Hepatocyte (in vitro differentiated cells): ENCODE data around the gene DCAF5. TPM values are rescaled to one million over a fixed set of nuclear protein-coding genes. Genes with fewer than 3 reads are reported as not detected.

Experiments used
- DNase-seq: peaks from one replicate; pipeline ENCODE4 v3.0.0-alpha.2; 2016; ENCODE audit warnings: low spot score
- H2AFZ ChIP-seq: fragments of 200-600 bp; sonication (generic); 2 replicates; pipeline ENCODE4 v1.6.0; 2016; ENCODE audit warnings: antibody characterized with exemption, mild to moderate bottlenecking
- H3K27ac ChIP-seq: fragments of 200-600 bp; sonication (generic); 2 replicates; pipeline ENCODE4 v1.5.1; 2016; ENCODE audit warnings: mild to moderate bottlenecking
- H3K27me3 ChIP-seq: fragments of 200-600 bp; sonication (generic); 2 replicates; pipeline ENCODE4 v1.6.1; 2016
- H3K36me3 ChIP-seq: fragments of 200-600 bp; sonication (generic); replicated peaks from 2 replicates; pipeline ENCODE4 v1.5.1; 2016; ENCODE audit warnings: low read depth; ENCODE audit not compliant: insufficient read depth
- H3K4me1 ChIP-seq: fragments of 200-600 bp; sonication (generic); 2 replicates; pipeline ENCODE4 v1.5.1; 2016; ENCODE audit warnings: mild to moderate bottlenecking, moderate library complexity; ENCODE audit not compliant: insufficient read depth
- H3K4me2 ChIP-seq: fragments of 200-600 bp; sonication (generic); 2 replicates; pipeline ENCODE4 v1.6.0; 2016
- H3K4me3 ChIP-seq: fragments of 200-600 bp; sonication (generic); 2 replicates; pipeline ENCODE4 v1.5.1; 2016; ENCODE audit warnings: mild to moderate bottlenecking
- H3K79me2 ChIP-seq: fragments of 200-600 bp; sonication (generic); 2 replicates; pipeline ENCODE4 v1.6.0; 2017; ENCODE audit warnings: mild to moderate bottlenecking
- H3K9me2 ChIP-seq: fragments of 200-600 bp; sonication (generic); replicated peaks from 2 replicates; pipeline ENCODE4 v1.6.0; 2017; ENCODE audit warnings: mild to moderate bottlenecking; ENCODE audit not compliant: insufficient read depth
- H3K9me3 ChIP-seq: fragments of 200-600 bp; sonication (generic); 2 replicates; pipeline ENCODE4 v1.5.1; 2016; ENCODE audit warnings: low read depth, mild to moderate bottlenecking
- H4K20me1 ChIP-seq: fragments of 200-600 bp; sonication (generic); 2 replicates; pipeline ENCODE4 v1.6.0; 2016; ENCODE audit warnings: mild to moderate bottlenecking; ENCODE audit not compliant: insufficient read depth, poor library complexity, severe bottlenecking
- CTCF ChIP-seq: fragments of 200-600 bp; sonication (generic); IDR thresholded peaks from 2 replicates; pipeline ENCODE4 v1.5.1; 2016; ENCODE audit warnings: antibody characterized with exemption, mild to moderate bottlenecking; ENCODE audit not compliant: poor library complexity
- EZH2 ChIP-seq: fragments of 200-600 bp; sonication (generic); IDR thresholded peaks from 2 replicates; pipeline ENCODE4 v1.6.1; 2016; ENCODE audit warnings: antibody characterized with exemption, mild to moderate bottlenecking, borderline replicate concordance
- EZH2phosphoT487 ChIP-seq: fragments of 200-600 bp; sonication (generic); IDR thresholded peaks from one replicate; pipeline ENCODE4 v1.6.1; 2018; ENCODE audit warnings: antibody characterized with exemption, mild to moderate bottlenecking, low read depth, moderate library complexity; ENCODE audit not compliant: unreplicated experiment, severe bottlenecking
- whole genome bisulfite sequencing: methylation state at CpG from one replicate; pipeline ENCODE4 v1.1.6; 2016; ENCODE audit warnings: low lambda C conversion rate; ENCODE audit errors: missing lambda C conversion rate; 5-methylcytosine and 5-hydroxymethylcytosine counted together
- polyA plus RNA-seq: library from polyadenylated mRNA; unstranded; fragments of >200 nt; fragmentation: Nextera tagmentation; extraction: Ambion mirVana; gene quantifications from 2 replicates; pipeline ENCODE4 v1.2.1, GENCODE V29; 2016
- total RNA-seq: library from RNA; depleted of rRNA; stranded (reverse); fragments of >200 nt; gene quantifications from 2 replicates; pipeline ENCODE4 v1.2.3, GENCODE V29; 2014

The DCAF5 gene
- total and polyA plus RNA-seq, 2 experiments from 2014 or later = 34.4 to 47.6 TPM

- H3K27ac ChIP-seq = peak overlapping the region; percentile 28
- H3K4me1 ChIP-seq = no peaks in the 10 kb centered on the region
- WGBS = 58% methylated on average over 4 of the region's 4 CpGs
- no peaks in the 10 kb centered on the region for H3K9me3 ChIP-seq
- TF ChIP-seq EZH2phosphoT487 (no peak), EZH2 (no peak), CTCF (peak; percentile 63)
- H3K36me3 ChIP-seq = no peaks in the 10 kb centered on the region
- H3K27me3 ChIP-seq = no peaks in the 10 kb centered on the region
- no peaks in the 10 kb centered on the region for H4K20me1 ChIP-seq
- H3K9me2 ChIP-seq = no peaks in the 10 kb centered on the region
- H3K4me3 ChIP-seq = no peak overlapping the region
- no peak overlapping the region for H3K4me2 ChIP-seq
- H3K79me2 ChIP-seq = peaks cover 24% of the 10 kb centered on the region
- peak; percentile 72 for DNase-seq
- no peak overlapping the region for H2AFZ ChIP-seq
Measured at GRCh38 chr14:69101331-69101826, 51.5 kb downstream of the DCAF5 start.

GRCh38 chr14:69097974-69098373, 54.9 kb downstream of the DCAF5 start:
- no peak for DNase-seq
- Histone ChIP-seq H3K27ac (no peak overlapping the region), H3K4me1 (peaks cover 18% of the 10 kb centered on the region), H3K27me3 (no peaks in the 10 kb centered on the region), H2AFZ (no peak overlapping the region), H3K9me3 (no peaks in the 10 kb centered on the region), H3K4me3 (no peak overlapping the region), H4K20me1 (no peaks in the 10 kb centered on the region), H3K4me2 (no peak overlapping the region), H3K79me2 (peaks cover 29% of the 10 kb centered on the region), H3K9me2 (no peaks in the 10 kb centered on the region), H3K36me3 (no peaks in the 10 kb centered on the region)
- TF ChIP-seq EZH2 (no peak), CTCF (no peak), EZH2phosphoT487 (no peak)
- 88% methylated on average over 2 of the region's 2 CpGs for WGBS

GRCh38 chr14:69096781-69097475, 56.0 kb downstream of the DCAF5 start:
- WGBS = 79% methylated on average over 4 of the region's 4 CpGs
- TF ChIP-seq CTCF = no peak
- TF ChIP-seq EZH2phosphoT487 = no peak
- no peak for TF ChIP-seq EZH2
- no peak for DNase-seq
- Histone ChIP-seq H3K4me2 (no peak overlapping the region), H3K9me3 (no peaks in the 10 kb centered on the region), H3K4me1 (peaks cover 20% of the 10 kb centered on the region), H4K20me1 (no peaks in the 10 kb centered on the region), H3K4me3 (no peak overlapping the region), H3K36me3 (no peaks in the 10 kb centered on the region), H3K27ac (no peak overlapping the region), H2AFZ (no peak overlapping the region), H3K27me3 (no peaks in the 10 kb centered on the region), H3K79me2 (peaks cover 33% of the 10 kb centered on the region), H3K9me2 (no peaks in the 10 kb centered on the region)
